ENCODE measurements around the gene STARD9. TPM values are rescaled to one million over a fixed set of nuclear protein-coding genes. Genes with fewer than 3 reads are reported as not detected.
"Not testable (repeated sequence)": the region's sequence is repeated elsewhere in the genome, so short reads cannot be mapped to it uniquely, and the experiment has no call there.

Gene STARD9
- polyA plus RNA-seq, 3 donors, result 0.39 TPM; not detected in 2

DNA sequence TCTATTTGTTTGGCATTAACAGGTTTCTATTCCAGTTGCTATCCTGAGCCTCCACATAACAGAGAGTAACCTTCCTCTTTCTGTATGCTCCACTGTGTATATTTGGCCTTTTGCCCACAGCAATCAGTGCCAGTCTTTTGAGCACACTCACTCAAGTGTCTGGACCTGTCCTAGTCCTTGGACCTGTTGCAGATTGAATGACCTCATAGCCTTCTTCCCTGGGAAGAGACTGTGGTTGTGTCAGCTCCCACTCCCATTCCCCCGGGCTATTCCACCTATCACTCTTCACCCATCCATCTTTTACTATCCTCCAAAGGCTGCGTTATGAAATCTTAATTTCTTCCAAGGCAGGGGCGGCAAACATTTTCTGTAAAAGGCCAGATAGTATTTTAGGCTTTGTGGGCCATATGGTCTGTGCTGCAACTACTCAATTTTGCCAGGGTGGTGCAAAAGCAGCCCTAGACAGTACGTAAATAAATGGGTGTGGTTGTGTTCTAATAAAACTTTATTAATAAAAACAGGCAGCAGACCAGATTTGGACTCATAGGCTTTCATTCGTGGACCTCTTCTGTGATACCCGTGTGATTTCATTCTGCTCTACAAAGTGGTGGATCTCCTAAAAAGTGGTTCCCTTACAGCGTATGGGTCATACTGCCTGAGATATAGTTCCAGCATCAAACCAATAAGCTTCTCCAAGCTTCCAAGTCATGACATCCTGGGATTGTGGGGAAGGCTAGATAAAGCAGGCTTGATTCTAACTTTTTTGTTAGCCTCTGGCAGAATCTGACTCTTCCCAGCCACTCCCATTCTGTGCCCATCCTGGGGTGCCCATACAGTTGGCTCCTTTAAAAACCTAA lies 104.1 kb downstream of the STARD9 start:
- H3K4me3 ChIP-seq (replicated peaks in 1 of 3; ENCODE audit: low read depth in 2 of 3, low read length in 3 of 3), result no peak overlapping the region
- no peaks in the 10 kb centered on the region for H3K9me3 Mint-ChIP-seq
- no peak overlapping the region for H2AFZ ChIP-seq (ENCODE audit: insufficient read depth, low read depth, low read length, poor library complexity, severe bottlenecking)
- H3K4me3 Mint-ChIP-seq, result no peak overlapping the region
- no peak overlapping the region for H3K4me2 ChIP-seq (replicated peaks; ENCODE audit: extremely low read depth, low read length, poor library complexity, severe bottlenecking)
- no peaks in the 10 kb centered on the region for H3K4me1 Mint-ChIP-seq
- no peak for TF ChIP-seq CTCF (IDR thresholded peaks at IDR 0.05)
- H3K27ac Mint-ChIP-seq, result no peak overlapping the region
- H3K36me3 Mint-ChIP-seq, result no peaks in the 10 kb centered on the region
- no peaks in the 10 kb centered on the region for H3K79me2 ChIP-seq (ENCODE audit: insufficient read depth, low read length)
- H3K27me3 ChIP-seq (ENCODE audit: control insufficient read depth in 2 of 2, insufficient read depth in 2 of 2, low read length in 2 of 2), result no peaks in the 10 kb centered on the region
- H4K20me1 ChIP-seq (ENCODE audit: insufficient read depth, low read length), result no peaks in the 10 kb centered on the region
- WGBS (ENCODE audit: insufficient coverage), result 93% methylated on average over 4 of the region's 7 CpGs
- no peaks in the 10 kb centered on the region for H3K9me3 ChIP-seq (replicated peaks in 1 of 2; ENCODE audit: control insufficient read depth in 1 of 2, insufficient read depth in 1 of 2, low read length in 2 of 2)
- H3K36me3 ChIP-seq (replicated peaks in 1 of 2; ENCODE audit: control insufficient read depth in 1 of 2, insufficient read depth in 2 of 2, low read length in 2 of 2), result no peaks in the 10 kb centered on the region
- no peak for DNase-seq
- H3K9ac ChIP-seq (ENCODE audit: insufficient read depth, low read length, poor library complexity, severe bottlenecking), result no peak overlapping the region
- intact Hi-C loops (cut with micrococcal nuclease), result no loop called here
- H3K27ac ChIP-seq (ENCODE audit: low read depth in 1 of 2, low read length in 2 of 2), result no peak overlapping the region
- H3K4me1 ChIP-seq (ENCODE audit: control insufficient read depth in 1 of 2, insufficient read depth in 2 of 2, low read length in 2 of 2), result no peaks in the 10 kb centered on the region
- H3K27me3 Mint-ChIP-seq (ENCODE audit: low read depth in 3 of 3), result no peaks in the 10 kb centered on the region

GRCh38 chr15:42680142-42680482 lies 104.7 kb downstream of the STARD9 start:
- H3K79me2 ChIP-seq (ENCODE audit: insufficient read depth, low read length); DNase-seq; H3K4me1 ChIP-seq (ENCODE audit: control insufficient read depth in 1 of 2, insufficient read depth in 2 of 2, low read length in 2 of 2); H3K27ac Mint-ChIP-seq; H2AFZ ChIP-seq (ENCODE audit: insufficient read depth, low read depth, low read length, poor library complexity, severe bottlenecking); H3K27me3 ChIP-seq (ENCODE audit: control insufficient read depth in 2 of 2, insufficient read depth in 2 of 2, low read length in 2 of 2); H3K4me3 ChIP-seq (replicated peaks in 1 of 3; ENCODE audit: low read depth in 2 of 3, low read length in 3 of 3); intact Hi-C loops (cut with micrococcal nuclease); H3K27me3 Mint-ChIP-seq (ENCODE audit: low read depth in 3 of 3); H3K36me3 Mint-ChIP-seq; H3K9me3 Mint-ChIP-seq; H3K36me3 ChIP-seq (replicated peaks in 1 of 2; ENCODE audit: control insufficient read depth in 1 of 2, insufficient read depth in 2 of 2, low read length in 2 of 2); H3K4me1 Mint-ChIP-seq; H3K9me3 ChIP-seq (replicated peaks in 1 of 2; ENCODE audit: control insufficient read depth in 1 of 2, insufficient read depth in 1 of 2, low read length in 2 of 2); H3K9ac ChIP-seq (ENCODE audit: insufficient read depth, low read length, poor library complexity, severe bottlenecking); H3K4me3 Mint-ChIP-seq; H3K4me2 ChIP-seq (replicated peaks; ENCODE audit: extremely low read depth, low read length, poor library complexity, severe bottlenecking); H3K27ac ChIP-seq (ENCODE audit: low read depth in 1 of 2, low read length in 2 of 2); H4K20me1 ChIP-seq (ENCODE audit: insufficient read depth, low read length): not testable (repeated sequence)
- WGBS (ENCODE audit: insufficient coverage), result 89% methylated on average over 1 of the region's 5 CpGs
